GM18873 (cell line): ENCODE measurements around the gene SMARCC1.

Experiments used
- ATAC-seq: cut with Tn5 transposase; IDR thresholded peaks from one replicate; pipeline ENCODE4 v1.9.1; 2021; ENCODE audit warnings: mild to moderate bottlenecking, moderate library complexity, moderate number of reproducible peaks; ENCODE audit not compliant: unreplicated experiment, low FRiP score

SMARCC1 gene

GRCh38 chr3:47567149-47567548 is 214.5 kb downstream of the SMARCC1 start:
- no peak for ATAC-seq

- ATAC-seq: no peak
Observed at GRCh38 chr3:47566667-47567066, 215.0 kb downstream of the SMARCC1 start.

- no peak for ATAC-seq
Observed at GRCh38 chr3:47565734-47566550, 215.8 kb downstream of the SMARCC1 start.

- ATAC-seq: no peak
Observed at GRCh38 chr3:47556351-47556750, 225.3 kb downstream of the SMARCC1 start.

- ATAC-seq: no peak
Observed at GRCh38 chr3:47554335-47554734, 227.4 kb downstream of the SMARCC1 start.

- no peak for ATAC-seq
Observed at GRCh38 chr3:47553407-47553806, 228.3 kb downstream of the SMARCC1 start.

GRCh38 chr3:47542471-47543173 is 239.1 kb downstream of the SMARCC1 start:
- ATAC-seq: no peak

GRCh38 chr3:47541583-47542108 is 240.0 kb downstream of the SMARCC1 start:
- no peak for ATAC-seq

GRCh38 chr3:47540281-47540680 is 241.4 kb downstream of the SMARCC1 start:
- no peak for ATAC-seq

GRCh38 chr3:47536967-47537366 is 244.7 kb downstream of the SMARCC1 start:
- ATAC-seq: no peak

- ATAC-seq: no peak
Observed at GRCh38 chr3:47536221-47536891, 245.3 kb downstream of the SMARCC1 start.
